Ectodermal cell (in vitro differentiated cells): ENCODE results near the gene ANKLE1.

Source experiments
- H3K27ac ChIP-seq: 2 replicates; pipeline ENCODE4 v1.7.0; 2013; ENCODE audit warnings: mild to moderate bottlenecking, low read depth, low read length; ENCODE audit not compliant: insufficient read depth, poor library complexity, severe bottlenecking
- H3K27me3 ChIP-seq: 2 replicates; pipeline ENCODE4 v1.7.0; 2013; ENCODE audit warnings: mild to moderate bottlenecking, low read length; ENCODE audit not compliant: insufficient read depth, control insufficient read depth, poor library complexity, severe bottlenecking
- H3K36me3 ChIP-seq: one replicate; pipeline ENCODE4 v1.7.0; 2013; ENCODE audit warnings: low read length; ENCODE audit not compliant: control insufficient read depth, insufficient read depth
- H3K4me1 ChIP-seq: one replicate; pipeline ENCODE4 v1.7.0; 2013; ENCODE audit warnings: low read length; ENCODE audit not compliant: control insufficient read depth, insufficient read depth
- H3K4me3 ChIP-seq: 2 replicates; pipeline ENCODE4 v1.7.0; 2013; ENCODE audit warnings: low read depth, low read length, control low read depth; ENCODE audit not compliant: insufficient read depth
- H3K9me3 ChIP-seq: 2 replicates; pipeline ENCODE4 v1.7.0; 2013; ENCODE audit warnings: mild to moderate bottlenecking, low read length, moderate library complexity; ENCODE audit not compliant: control insufficient read depth
- WGBS, 2 experiments: methylation state at CpG; one replicate each; pipeline ENCODE4 v1.1.7; 2013; ENCODE audit warnings: missing lambda C conversion rate in 2 of 2; 5-methylcytosine and 5-hydroxymethylcytosine counted together

Gene ANKLE1

DNA sequence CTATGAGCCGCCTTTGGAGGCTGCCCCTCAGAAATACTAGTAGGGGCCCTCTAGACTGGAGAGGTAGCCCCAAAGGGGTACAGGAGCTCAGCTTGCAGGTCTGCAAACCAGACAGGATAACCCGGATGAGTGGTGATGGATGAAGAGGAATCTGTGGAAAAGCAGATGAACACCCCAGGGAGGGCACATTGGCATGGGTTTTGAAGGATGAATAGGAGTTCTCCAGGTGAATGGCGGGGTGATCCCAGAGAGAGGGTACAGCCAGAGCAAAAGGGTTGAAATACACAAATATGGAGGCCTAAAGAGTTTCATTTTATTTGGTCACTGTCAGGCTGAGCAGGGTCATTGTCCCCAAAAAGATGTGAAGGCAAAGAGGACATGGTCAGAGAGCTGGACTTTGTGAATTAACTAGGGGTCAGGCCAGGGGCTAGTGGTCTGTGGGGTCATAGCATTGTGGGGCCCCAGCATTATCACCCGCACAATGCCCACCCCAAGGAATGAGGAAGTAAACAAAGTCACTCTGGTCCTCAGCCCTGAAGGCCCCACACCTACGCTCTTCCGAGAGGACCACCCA, 40.8 kb upstream of the ANKLE1 start:
- WGBS, 2 experiments: 95 to 96% methylated on average over 6 of the region's 6 CpGs
- Histone ChIP-seq H3K9me3 (no peaks in the 10 kb centered on the region), H3K36me3 (peaks cover 9% of the 10 kb centered on the region), H3K4me3 (no peak overlapping the region), H3K4me1 (peaks cover 16% of the 10 kb centered on the region), H3K27ac (peak overlapping the region; percentile 17), H3K27me3 (no peaks in the 10 kb centered on the region)

DNA sequence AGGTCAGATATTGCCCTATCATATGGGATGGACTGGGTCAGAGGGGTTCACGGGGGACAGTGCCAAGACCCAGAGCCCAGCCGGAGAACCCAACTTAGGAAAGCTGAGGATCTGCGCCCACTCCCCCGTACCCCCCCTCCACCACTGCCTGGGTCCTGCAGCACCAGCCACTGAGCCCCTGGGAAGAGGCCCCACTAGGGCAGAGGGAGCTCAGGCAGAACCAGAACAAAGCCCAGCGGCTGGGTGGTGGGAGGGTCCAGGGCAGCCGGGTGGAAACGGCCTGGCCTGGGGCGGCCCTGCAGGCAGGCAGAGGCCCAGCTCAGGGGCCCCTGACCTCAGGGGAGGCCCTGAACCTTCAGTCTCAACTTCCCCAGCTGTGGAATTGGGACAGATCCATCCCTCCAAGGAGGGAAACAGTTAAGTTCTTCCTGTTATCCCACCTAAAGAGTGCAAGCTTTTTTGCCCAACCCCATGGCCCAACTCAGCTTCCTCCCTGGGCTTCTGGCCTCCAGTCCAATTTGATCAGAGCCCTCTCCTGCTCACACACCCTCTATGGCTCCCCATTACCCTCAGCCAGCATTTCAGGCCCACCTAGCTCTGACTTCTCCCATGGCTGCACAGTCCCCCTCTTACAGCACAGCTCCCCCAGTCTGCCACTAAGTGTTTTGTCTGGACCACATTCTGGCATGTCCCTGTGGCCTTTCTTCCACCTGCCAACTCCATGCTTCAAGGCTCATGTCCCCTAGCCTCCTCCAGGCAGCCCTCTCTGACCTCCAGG, 39.1 kb upstream of the ANKLE1 start:
- Histone ChIP-seq H3K4me1 (peaks cover 29% of the 10 kb centered on the region), H3K27me3 (no peaks in the 10 kb centered on the region), H3K9me3 (no peaks in the 10 kb centered on the region), H3K27ac (no peak overlapping the region), H3K4me3 (no peak overlapping the region), H3K36me3 (peaks cover 9% of the 10 kb centered on the region)
- WGBS, 2 experiments: 62 to 66% methylated on average over 8 of the region's 8 CpGs

DNA sequence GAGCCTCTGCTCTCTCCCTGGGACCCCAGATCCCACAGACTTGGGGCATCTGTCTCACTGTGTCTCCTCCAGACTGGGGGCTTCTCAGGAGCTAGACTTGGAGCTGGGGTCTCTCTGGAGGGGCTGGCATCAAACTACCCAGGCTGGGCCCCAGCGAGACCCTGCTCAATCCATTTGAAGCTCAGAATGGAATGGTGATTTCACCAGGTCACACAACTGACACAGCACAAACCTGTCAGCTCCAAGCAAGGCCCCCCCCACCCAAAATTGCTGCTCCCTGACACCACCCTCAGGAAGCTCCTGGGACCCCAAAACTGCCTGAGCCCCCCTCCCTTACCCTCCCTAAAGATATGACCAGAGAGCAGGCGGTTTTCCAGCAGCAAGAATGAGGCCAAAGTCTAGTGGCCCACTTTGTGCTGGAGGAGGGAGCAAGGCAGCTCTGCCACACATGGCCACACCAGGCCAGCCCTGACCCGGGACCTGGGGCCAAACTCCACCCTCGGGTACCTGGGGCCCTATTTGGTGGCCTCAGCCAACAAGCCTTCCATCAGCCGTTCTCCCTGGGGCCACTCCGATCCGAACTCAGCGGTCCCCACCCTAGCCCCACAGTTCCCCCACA, 38.4 kb upstream of the ANKLE1 start:
- Histone ChIP-seq H3K36me3 (peaks cover 6% of the 10 kb centered on the region), H3K9me3 (no peaks in the 10 kb centered on the region), H3K4me3 (peak overlapping the region; percentile 72), H3K4me1 (peaks cover 36% of the 10 kb centered on the region), H3K27me3 (no peaks in the 10 kb centered on the region), H3K27ac (no peak overlapping the region)
- WGBS, 2 experiments: 39 to 40% methylated on average over 8 of the region's 8 CpGs

DNA sequence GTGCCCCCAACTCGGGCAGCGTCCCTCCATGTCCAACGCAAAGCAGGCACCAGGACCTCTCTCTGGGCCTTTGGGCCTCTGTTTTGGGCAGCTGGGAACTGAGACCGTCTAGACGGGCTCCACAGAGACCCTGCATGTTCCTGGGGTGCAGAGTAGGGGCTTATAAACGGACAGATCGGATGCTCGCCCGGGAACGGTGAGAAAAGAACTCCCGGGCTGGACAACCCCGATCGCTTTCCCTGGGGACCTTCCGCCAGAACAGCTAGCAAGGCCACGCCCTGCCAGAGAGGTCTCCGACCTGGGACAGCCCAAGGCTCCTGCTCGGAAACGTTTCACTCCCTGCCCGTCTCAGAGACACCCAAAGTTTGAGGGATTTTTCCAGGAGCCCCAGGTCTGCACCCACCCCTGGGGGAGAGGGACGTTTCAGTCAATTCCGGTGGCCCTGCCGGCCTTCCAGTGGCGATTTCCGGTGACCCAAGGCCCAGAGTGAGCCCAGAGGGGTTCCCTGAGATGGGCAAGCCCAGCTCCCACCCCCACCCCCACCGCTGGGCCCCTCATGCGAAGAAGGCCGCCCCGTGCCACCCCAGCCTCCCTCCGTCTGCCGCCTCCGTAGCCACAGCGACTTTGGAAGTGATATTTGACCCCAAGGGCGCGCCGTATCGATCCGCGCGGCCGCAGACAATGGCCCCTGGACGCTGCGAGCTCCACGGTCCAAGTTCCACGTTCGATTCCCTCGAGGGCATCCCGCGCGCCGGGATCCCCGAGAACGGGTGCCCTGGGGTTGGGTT, 37.7 kb upstream of the ANKLE1 start:
- WGBS, 2 experiments: 1 to 2% methylated on average over 52 of the region's 52 CpGs
- peaks cover 36% of the 10 kb centered on the region for H3K4me1 ChIP-seq
- H3K27ac ChIP-seq: no peak overlapping the region
- H3K36me3 ChIP-seq: no peaks in the 10 kb centered on the region
- peak overlapping the region; percentile 72 for H3K4me3 ChIP-seq
- no peaks in the 10 kb centered on the region for H3K27me3 ChIP-seq
- no peaks in the 10 kb centered on the region for H3K9me3 ChIP-seq

DNA sequence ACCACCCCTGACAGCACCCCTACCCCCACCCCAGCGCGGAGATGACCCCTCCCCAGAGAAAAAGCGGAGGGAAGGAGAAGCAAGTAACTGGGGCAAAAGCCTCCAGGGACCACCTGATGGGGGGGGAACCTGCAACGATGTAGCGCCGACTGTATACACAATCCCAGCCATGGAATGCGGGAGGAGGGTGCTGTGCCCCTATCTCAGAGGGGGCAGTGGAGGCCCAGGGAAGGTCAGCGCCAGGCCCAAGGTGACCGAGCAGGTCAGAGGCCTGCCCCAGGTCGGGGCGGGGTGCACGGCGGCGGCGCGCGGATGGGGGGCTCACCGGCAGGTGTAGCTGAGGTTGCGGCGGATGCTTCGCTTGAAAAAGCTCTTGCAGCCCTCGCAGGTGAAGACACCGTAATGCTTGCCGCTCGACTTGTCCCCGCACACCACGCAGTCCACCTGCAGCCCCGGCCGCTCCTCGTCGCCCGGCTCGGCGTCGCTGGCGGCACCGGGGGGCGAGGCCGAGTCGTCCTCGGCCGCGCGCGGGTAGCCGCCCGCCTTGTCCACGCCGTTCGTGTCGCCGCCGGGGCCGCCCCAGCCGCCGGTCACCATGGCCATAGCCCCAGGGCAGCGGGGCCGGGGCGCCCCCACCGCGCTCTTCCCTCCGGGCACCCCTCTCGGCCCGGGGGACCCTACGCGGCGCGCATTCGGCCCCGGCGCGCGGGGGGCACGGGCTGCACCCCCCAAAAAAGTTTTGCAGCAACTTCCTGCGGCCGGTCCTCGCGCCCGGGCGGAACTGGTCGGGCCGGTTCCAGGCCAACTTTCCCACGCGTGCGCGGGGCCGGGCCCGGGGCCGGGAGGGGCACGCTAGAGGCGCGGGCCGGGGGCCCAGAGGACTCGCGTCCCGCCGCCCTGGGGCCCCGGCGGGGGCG, 36.8 kb upstream of the ANKLE1 start:
- 0% methylated on average over 100 of the region's 100 CpGs for WGBS, 2 experiments
- Histone ChIP-seq H3K27ac (no peak overlapping the region), H3K4me1 (peaks cover 35% of the 10 kb centered on the region)

DNA sequence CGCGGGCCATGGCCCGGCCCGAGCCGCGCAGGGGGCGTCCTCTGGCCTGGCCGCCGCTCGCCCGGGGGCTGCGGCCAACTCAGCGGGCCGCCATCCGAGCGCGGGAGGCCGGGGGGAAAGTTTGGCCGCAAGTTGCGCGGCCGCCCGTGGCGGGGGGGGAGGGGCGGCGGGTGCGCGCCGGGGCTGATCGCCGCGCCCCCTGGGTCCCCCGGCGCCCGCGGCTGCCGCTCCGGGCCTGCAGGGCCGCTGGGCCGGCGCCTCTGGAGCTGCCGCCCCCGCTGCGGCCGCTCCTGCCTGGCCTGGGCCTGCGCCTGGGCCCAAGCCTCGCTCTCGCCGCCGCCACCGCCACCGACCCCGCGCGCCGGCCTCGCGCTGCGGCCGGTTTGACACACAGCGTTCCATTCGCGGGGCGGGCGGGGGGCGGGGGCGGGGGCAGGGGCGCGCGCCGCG, 36.1 kb upstream of the ANKLE1 start, which contains the start of gene NR2F6:
NR2F6 (minus strand) TSS at position 385 of the 450 bp plus-strand sequence. CDS start 699 bp downstream, outside the sequence.
- H3K4me3 ChIP-seq: peak within 1 kb of the TSS; percentile 72
- no peaks in the 10 kb centered on the region for H3K36me3 ChIP-seq
- peaks cover 29% of the 10 kb centered on the region for H3K4me1 ChIP-seq
- no peaks in the 10 kb centered on the region for H3K9me3 ChIP-seq
- peak within 1 kb of the TSS; percentile 89 for H3K27ac ChIP-seq
- WGBS, 2 experiments: 0% methylated on average over 72 of the region's 72 CpGs
- no peaks in the 10 kb centered on the region for H3K27me3 ChIP-seq

More for the DNA sequence above, 36.8 kb upstream of the ANKLE1 start:
- Histone ChIP-seq H3K36me3 (no peaks in the 10 kb centered on the region), H3K9me3 (no peaks in the 10 kb centered on the region), H3K27me3 (no peaks in the 10 kb centered on the region), H3K4me3 (peak overlapping the region; percentile 72)

DNA sequence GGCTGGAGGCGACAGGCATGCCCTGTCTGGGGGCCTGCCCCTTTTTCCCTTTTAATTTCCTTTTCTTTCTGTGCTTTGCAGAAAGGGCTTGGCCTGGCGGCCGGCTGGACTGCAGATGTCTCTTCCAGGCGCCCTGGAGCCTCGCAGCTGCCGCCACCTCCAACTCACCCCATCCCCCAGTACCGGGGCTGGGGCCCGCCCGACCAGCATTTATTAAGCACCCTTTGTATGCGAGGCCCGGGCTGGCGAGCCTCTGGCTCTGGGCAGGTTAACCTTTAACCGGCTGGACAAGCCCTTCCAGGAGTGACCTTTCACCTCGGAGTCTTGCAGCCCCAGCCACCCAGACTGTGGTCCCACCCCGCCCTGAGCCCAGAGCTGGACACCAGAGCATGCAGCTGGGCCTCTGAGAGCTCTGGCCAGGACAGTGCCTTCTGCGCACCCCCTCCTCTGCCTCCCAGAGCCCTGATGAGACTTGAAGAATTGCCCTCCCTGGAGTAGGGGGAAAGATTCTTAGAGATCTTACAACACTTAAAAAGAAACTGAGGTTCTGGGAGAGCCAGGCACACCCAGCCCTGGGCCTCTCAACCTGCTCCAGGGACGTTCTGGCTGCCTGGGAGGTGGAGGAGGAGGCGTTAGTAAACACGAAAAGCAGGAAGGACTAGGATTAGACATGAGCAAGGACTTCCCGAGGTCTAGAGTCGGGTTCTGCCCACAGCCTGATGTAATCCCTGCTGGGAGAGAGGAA, 34.8 kb upstream of the ANKLE1 start:
- peaks cover 24% of the 10 kb centered on the region for H3K4me1 ChIP-seq
- 16 to 17% methylated on average over 21 of the region's 21 CpGs for WGBS, 2 experiments

DNA sequence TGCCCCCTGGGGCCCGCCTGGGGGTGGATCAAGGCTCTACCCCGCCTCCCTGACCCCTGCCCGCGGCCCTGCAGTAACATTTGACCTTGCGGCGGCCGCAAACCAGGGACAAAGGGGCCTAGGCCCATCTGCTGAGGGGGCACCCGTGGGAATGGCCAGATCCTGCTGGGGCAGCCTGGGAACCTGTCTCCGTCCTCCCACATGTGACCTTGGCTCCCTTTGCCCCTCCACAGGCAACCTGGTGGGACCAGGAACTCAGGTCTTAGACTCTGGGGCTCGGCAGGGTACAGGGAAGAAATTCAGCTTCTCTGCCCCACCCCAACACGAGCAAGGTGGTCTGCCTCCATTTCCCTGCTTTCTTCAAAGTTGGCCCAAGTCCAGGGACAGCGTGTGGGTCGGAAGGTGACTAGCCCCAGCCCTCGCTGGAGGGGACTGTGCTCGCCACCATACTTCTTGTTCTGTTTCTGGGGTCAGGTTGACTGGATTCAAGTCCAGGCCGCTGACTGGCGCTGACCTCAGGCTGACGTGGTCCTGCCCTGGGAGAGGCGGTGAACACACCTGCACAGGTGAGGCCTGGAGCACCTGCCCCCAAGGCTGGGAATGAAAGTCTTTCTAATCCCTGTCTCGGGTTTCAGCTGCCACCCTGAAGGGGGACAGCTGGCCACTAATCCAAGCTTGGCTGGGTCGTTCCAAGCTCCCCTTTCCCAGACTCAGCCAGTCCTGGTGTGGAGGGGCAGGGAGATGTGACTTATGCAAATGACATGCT, 33.5 kb upstream of the ANKLE1 start:
- no peaks in the 10 kb centered on the region for H3K9me3 ChIP-seq
- no peak overlapping the region for H3K4me3 ChIP-seq
- WGBS, 2 experiments: 40 to 42% methylated on average over 21 of the region's 21 CpGs
- no peak overlapping the region for H3K27ac ChIP-seq
- H3K27me3 ChIP-seq: no peaks in the 10 kb centered on the region
- peaks cover 24% of the 10 kb centered on the region for H3K4me1 ChIP-seq
- H3K36me3 ChIP-seq: no peaks in the 10 kb centered on the region

More for the DNA sequence above, 34.8 kb upstream of the ANKLE1 start:
- H3K4me3 ChIP-seq: peak overlapping the region; percentile 36
- H3K9me3 ChIP-seq: no peaks in the 10 kb centered on the region
- H3K27ac ChIP-seq: peak overlapping the region; percentile 89
- no peaks in the 10 kb centered on the region for H3K27me3 ChIP-seq
- no peaks in the 10 kb centered on the region for H3K36me3 ChIP-seq
